Neural progenitor cell (in vitro differentiated cells): ENCODE results near the gene C2orf76. TPM values are rescaled to one million over a fixed set of nuclear protein-coding genes. Genes with fewer than 3 reads are reported as not detected.

Source experiments
- DNase-seq: peaks from one replicate; pipeline ENCODE4 v3.0.0-alpha.2; 2016; ENCODE audit warnings: low spot score
- H2AFZ ChIP-seq: fragments of 200-600 bp; sonication (generic); replicated peaks from 2 replicates; pipeline ENCODE4 v1.6.1; 2016; ENCODE audit warnings: antibody characterized with exemption
- H3F3A ChIP-seq: fragments of 200-600 bp; sonication (generic); 2 replicates; pipeline ENCODE4 v1.6.1; 2016; ENCODE audit warnings: antibody characterized with exemption, low read depth
- H3K27ac ChIP-seq: fragments of 200-600 bp; sonication (generic); 2 replicates; pipeline ENCODE4 v1.5.1; 2016; ENCODE audit warnings: mild to moderate bottlenecking
- H3K27me3 ChIP-seq: fragments of 200-600 bp; sonication (generic); 2 replicates; pipeline ENCODE4 v1.6.1; 2016; ENCODE audit warnings: mild to moderate bottlenecking, moderate library complexity
- H3K36me3 ChIP-seq: fragments of 200-600 bp; sonication (generic); 2 replicates; pipeline ENCODE4 v1.5.1; 2016
- H3K4me1 ChIP-seq: fragments of 200-600 bp; sonication (generic); 2 replicates; pipeline ENCODE4 v1.6.1; 2016; ENCODE audit warnings: mixed run types
- H3K4me2 ChIP-seq: fragments of 200-600 bp; sonication (generic); 2 replicates; pipeline ENCODE4 v1.6.1; 2016
- H3K4me3 ChIP-seq: fragments of 200-600 bp; sonication (generic); 2 replicates; pipeline ENCODE4 v1.5.1; 2016
- H3K79me2 ChIP-seq: fragments of 200-600 bp; sonication (generic); 2 replicates; pipeline ENCODE4 v1.6.1; 2016; ENCODE audit warnings: low read depth
- H3K9ac ChIP-seq: fragments of 200-600 bp; sonication (generic); 2 replicates; pipeline ENCODE4 v1.6.1; 2016
- H3K9me3 ChIP-seq: fragments of 200-600 bp; sonication (generic); 2 replicates; pipeline ENCODE4 v1.5.1; 2016; ENCODE audit warnings: low read depth
- H4K20me1 ChIP-seq: fragments of 200-600 bp; sonication (generic); 2 replicates; pipeline ENCODE4 v1.6.1; 2016; ENCODE audit warnings: low read depth
- H3K27ac Mint-ChIP-seq: 3 replicates; pipeline ENCODE4 v1.8.0; 2021; ENCODE audit warnings: mixed read lengths
- H3K27me3 Mint-ChIP-seq: 2 replicates; pipeline ENCODE4 v1.8.0; 2022; ENCODE audit warnings: low read depth, mild to moderate bottlenecking, inconsistent platforms, moderate library complexity, mixed read lengths; ENCODE audit not compliant: insufficient read depth
- H3K36me3 Mint-ChIP-seq: 3 replicates; pipeline ENCODE4 v1.8.0; 2021; ENCODE audit warnings: mixed read lengths
- H3K4me1 Mint-ChIP-seq: 3 replicates; pipeline ENCODE4 v1.8.0; 2021; ENCODE audit warnings: mixed read lengths
- H3K4me3 Mint-ChIP-seq: 3 replicates; pipeline ENCODE4 v1.8.0; 2021; ENCODE audit warnings: mild to moderate bottlenecking, moderate library complexity, mixed read lengths
- H3K9me3 Mint-ChIP-seq: 3 replicates; pipeline ENCODE4 v1.8.0; 2020; ENCODE audit warnings: mixed read lengths
- EZH2 ChIP-seq: fragments of 200-600 bp; sonication (generic); IDR thresholded peaks from 2 replicates; pipeline ENCODE4 v1.6.1; 2017; ENCODE audit warnings: antibody characterized with exemption, mild to moderate bottlenecking, moderate library complexity
- EZH2phosphoT487 ChIP-seq: fragments of 200-600 bp; sonication (generic); IDR thresholded peaks from 2 replicates; pipeline ENCODE4 v1.6.1; 2017; ENCODE audit warnings: antibody characterized with exemption
- total RNA-seq: library from RNA; depleted of rRNA; stranded (reverse); fragments of >200 nt; gene quantifications from 2 replicates; pipeline ENCODE4 v1.2.3, GENCODE V29; 2015; ENCODE audit warnings: low replicate concordance
- TF ChIP-seq, protein P1 (sequence below): fragments of 200-600 bp; sonication (generic); IDR thresholded peaks from 2 replicates; pipeline ENCODE4 v1.5.1; 2017; ENCODE audit warnings: antibody characterized with exemption, mild to moderate bottlenecking

C2orf76 gene
- total RNA-seq, 1 donor from 2014 or later, result 16.8 TPM

DNA sequence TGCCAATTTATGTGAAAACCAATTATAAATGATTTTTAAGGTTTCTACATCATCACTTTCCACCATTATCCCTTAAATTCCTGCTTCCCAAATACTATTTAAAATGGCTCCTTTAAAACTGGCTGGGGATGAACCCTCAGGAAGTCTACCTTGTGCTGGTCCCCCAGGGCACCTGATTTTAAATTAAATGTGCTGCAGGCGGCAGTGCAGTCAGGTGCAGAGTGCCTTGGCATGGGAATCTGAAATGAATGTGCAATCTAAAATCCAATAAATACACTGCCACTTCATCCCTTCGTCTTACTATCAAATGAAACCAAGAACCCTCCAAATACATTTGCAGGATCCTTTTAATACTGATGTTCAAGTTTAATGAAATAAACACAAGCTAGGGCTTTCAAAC lies 61.8 kb downstream of the C2orf76 start:
- Histone ChIP-seq H3K4me3 (no peak overlapping the region), H3F3A (peaks cover 11% of the 10 kb centered on the region), H3K36me3 (no peaks in the 10 kb centered on the region), H3K9ac (no peak overlapping the region), H3K27me3 (no peaks in the 10 kb centered on the region), H3K9me3 (no peaks in the 10 kb centered on the region), H2AFZ (no peak overlapping the region), H3K4me1 (peaks cover 26% of the 10 kb centered on the region), H3K4me2 (no peak overlapping the region), H3K27ac (no peak overlapping the region), H3K79me2 (no peaks in the 10 kb centered on the region), H4K20me1 (peaks cover 3% of the 10 kb centered on the region)
- no peak for DNase-seq
- Mint-ChIP-seq H3K4me1 (peaks cover 9% of the 10 kb centered on the region), H3K27ac (no peak overlapping the region), H3K27me3 (no peaks in the 10 kb centered on the region), H3K4me3 (no peak overlapping the region), H3K36me3 (no peaks in the 10 kb centered on the region), H3K9me3 (no peaks in the 10 kb centered on the region)
- TF ChIP-seq EZH2phosphoT487 (no peak), EZH2 (no peak)
- TF ChIP-seq, protein P1, sequence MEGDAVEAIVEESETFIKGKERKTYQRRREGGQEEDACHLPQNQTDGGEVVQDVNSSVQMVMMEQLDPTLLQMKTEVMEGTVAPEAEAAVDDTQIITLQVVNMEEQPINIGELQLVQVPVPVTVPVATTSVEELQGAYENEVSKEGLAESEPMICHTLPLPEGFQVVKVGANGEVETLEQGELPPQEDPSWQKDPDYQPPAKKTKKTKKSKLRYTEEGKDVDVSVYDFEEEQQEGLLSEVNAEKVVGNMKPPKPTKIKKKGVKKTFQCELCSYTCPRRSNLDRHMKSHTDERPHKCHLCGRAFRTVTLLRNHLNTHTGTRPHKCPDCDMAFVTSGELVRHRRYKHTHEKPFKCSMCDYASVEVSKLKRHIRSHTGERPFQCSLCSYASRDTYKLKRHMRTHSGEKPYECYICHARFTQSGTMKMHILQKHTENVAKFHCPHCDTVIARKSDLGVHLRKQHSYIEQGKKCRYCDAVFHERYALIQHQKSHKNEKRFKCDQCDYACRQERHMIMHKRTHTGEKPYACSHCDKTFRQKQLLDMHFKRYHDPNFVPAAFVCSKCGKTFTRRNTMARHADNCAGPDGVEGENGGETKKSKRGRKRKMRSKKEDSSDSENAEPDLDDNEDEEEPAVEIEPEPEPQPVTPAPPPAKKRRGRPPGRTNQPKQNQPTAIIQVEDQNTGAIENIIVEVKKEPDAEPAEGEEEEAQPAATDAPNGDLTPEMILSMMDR, result no peak

DNA sequence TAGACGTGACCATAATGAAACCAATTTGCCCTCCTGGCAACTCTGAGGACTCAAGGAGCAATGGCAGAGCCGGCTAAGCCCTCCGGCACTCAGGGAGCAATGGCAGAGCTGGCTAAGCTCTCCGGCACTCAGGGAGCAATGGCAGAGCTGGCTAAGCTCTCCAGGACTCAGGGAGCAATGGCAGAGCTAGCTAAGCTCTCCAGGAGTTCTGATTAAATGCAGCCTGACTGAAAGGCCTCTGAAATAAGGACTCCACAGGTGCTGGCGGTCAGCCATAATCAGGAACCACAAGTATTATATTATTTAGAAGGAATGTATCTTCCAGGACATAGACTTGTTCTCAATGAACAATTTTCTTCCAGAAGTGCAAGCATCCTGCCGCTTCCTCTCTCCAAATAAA lies 65.2 kb downstream of the C2orf76 start:
- no peak overlapping the region for H3K9ac ChIP-seq
- peak overlapping the region; percentile 43 for H3K4me2 ChIP-seq
- Mint-ChIP-seq H3K27me3 (no peaks in the 10 kb centered on the region), H3K4me3 (no peak overlapping the region), H3K9me3 (no peaks in the 10 kb centered on the region), H3K36me3 (no peaks in the 10 kb centered on the region), H3K4me1 (peaks cover 9% of the 10 kb centered on the region), H3K27ac (no peak overlapping the region)
- no peak for TF ChIP-seq EZH2
- TF ChIP-seq, protein P1, result no peak
- TF ChIP-seq EZH2phosphoT487, result no peak
- H3K36me3 ChIP-seq, result no peaks in the 10 kb centered on the region
- H2AFZ ChIP-seq, result no peak overlapping the region
- H3K27ac ChIP-seq, result no peak overlapping the region
- DNase-seq, result peak; percentile 71
- H4K20me1 ChIP-seq, result peaks cover 3% of the 10 kb centered on the region
- H3K79me2 ChIP-seq, result no peaks in the 10 kb centered on the region
- H3K27me3 ChIP-seq, result no peaks in the 10 kb centered on the region
- H3K9me3 ChIP-seq, result no peaks in the 10 kb centered on the region
- peaks cover 18% of the 10 kb centered on the region for H3K4me1 ChIP-seq
- peaks cover 11% of the 10 kb centered on the region for H3F3A ChIP-seq
- no peak overlapping the region for H3K4me3 ChIP-seq

DNA sequence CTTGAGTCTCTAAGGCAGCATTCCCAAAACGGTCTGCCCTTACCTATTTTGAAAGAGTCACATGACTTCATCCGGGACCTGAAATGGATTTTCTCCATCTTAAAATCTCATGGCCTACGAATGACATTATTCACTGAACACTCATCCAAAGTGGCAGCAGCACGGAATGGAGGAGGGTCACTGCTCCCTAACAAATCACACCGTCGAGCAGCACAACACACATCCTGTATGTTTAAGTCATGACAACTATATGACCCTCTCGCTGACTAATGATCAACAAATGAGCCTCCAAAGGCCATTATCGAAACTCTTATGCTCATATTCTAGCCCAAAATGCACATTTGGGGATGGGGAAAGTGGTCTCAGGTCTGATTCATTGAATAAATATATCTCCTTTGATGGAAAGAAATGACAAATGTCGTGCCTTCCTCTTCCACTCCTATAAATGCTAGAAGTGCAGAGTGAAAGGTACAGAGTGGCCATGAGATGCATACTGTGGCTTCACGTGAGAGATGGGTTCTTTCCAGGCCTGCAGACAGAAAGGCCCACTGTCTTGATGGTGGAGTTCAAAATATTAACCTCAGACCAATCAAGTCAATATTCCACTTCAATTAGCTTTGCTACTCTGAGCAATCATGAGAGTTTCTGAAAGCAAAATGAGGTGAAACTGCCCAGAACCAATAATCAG lies 70.8 kb downstream of the C2orf76 start:
- H3K4me1 ChIP-seq, result peaks cover under 1% of the 10 kb centered on the region
- Mint-ChIP-seq H3K4me3 (no peak overlapping the region), H3K36me3 (no peaks in the 10 kb centered on the region), H3K4me1 (peaks cover 5% of the 10 kb centered on the region), H3K9me3 (no peaks in the 10 kb centered on the region), H3K27ac (no peak overlapping the region), H3K27me3 (no peaks in the 10 kb centered on the region)
- H3K9me3 ChIP-seq, result no peaks in the 10 kb centered on the region
- TF ChIP-seq EZH2phosphoT487, result no peak
- TF ChIP-seq, protein P1, result no peak
- TF ChIP-seq EZH2, result no peak
- no peaks in the 10 kb centered on the region for H3K79me2 ChIP-seq
- no peak overlapping the region for H2AFZ ChIP-seq
- H3F3A ChIP-seq, result peaks cover 3% of the 10 kb centered on the region
- no peak overlapping the region for H3K9ac ChIP-seq
- H3K27me3 ChIP-seq, result no peaks in the 10 kb centered on the region
- H3K36me3 ChIP-seq, result no peaks in the 10 kb centered on the region
- H3K27ac ChIP-seq, result no peak overlapping the region
- no peak overlapping the region for H3K4me3 ChIP-seq
- H4K20me1 ChIP-seq, result no peaks in the 10 kb centered on the region
- no peak overlapping the region for H3K4me2 ChIP-seq
- DNase-seq, result no peak
